Measurements from ENCODE around the gene ZFPM1.

Gene ZFPM1

DNA sequence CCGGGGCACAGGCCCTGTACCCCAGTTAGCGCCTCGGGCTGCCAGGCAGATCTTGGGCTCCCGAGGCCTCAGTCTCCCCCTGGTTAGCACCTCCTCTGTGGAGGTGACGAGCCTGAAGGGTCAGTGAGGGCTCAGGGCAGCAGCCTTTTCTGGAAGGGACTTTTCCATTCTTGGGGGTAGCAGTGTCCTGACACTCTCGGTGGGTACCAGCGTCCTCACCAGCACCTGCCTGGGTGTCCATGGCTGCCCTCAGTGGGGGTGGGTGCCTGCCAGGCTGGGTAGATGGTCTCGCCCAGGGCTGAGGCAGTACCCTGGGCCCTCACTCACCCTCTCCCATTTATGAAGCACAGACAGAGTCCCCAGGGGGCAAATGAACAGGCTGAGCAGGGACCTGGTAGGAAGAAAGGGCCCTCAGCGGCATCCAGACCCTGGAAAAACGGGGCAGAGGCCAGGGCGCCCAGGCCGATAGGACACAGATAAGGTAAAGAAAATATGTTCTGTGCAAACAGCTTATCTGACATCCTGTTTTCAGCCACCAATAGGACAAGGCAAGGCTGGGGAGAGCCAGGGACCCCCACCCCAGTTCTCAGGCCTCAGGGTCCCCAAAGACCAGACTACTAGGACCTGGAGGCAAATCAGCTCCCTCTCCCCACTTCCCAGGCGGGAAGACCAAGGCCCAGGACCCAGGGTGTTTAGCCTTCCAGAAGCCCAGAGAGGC lies 50.9 kb downstream of the ZFPM1 start:
- Histone ChIP-seq H3K4me3 (ENCODE audit: extremely low read depth, insufficient read depth, low read length, poor library complexity, severe bottlenecking) (no peak overlapping the region), H3K9me3 (ENCODE audit: control insufficient read depth, low read length) (no peaks in the 10 kb centered on the region), H3K36me3 (ENCODE audit: control insufficient read depth, insufficient read depth, low read length) (peaks cover 6% of the 10 kb centered on the region), H3K4me1 (ENCODE audit: control insufficient read depth, insufficient read depth, low read length, poor library complexity, severe bottlenecking) (peaks cover 5% of the 10 kb centered on the region), H3K27ac (ENCODE audit: low read depth, low read length, severe bottlenecking) (no peak overlapping the region)
- 91 to 93% methylated on average over 9 to 12 of the region's 13 CpGs for WGBS, 2 experiments (ENCODE audit: insufficient coverage in 2 of 2)

DNA sequence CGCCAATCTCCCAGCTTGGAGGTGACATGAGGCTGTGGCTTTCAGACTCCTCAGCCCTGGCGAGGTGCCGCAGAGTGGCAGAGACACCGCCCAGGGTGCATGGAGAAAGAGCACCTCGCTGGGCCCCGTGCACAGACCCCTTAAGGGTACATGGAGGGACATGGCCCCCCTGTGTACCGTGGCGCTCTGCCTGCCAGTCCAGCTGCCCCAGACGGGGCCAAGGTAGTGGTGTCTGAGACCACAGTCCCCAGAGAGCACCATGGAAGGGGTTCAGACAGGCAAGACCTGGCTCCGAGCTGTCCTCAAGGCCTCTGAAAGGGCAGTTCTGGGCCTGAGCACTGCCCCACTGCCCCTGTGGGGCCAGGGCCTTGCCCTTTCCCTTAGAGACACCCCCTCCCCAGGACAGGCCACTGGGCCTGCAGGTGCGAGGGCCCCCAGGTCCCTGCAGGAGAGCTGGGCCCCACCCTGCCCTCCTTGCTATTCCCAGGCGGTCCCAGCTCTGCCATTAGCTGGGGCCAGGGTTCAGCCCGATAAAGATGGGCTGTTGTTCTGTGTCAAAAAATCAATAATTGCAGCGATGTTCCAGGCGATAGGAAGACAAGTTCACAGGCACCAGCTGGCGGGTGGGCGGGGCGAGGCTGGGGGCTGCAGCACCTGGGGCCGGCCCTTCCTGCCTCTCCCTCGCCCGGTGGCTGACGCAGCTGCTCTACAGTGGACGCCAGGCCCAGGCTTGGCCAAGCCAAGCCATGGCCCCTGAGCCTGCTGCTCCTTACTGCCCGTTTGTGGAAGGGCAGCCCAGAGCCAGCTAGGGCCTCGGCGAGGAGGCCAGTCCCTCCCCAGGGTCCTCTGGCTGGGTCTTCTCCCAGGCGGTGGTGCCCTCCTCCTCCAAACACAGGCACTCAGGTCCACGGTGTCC lies 51.7 kb downstream of the ZFPM1 start:
- H3K36me3 ChIP-seq (ENCODE audit: control insufficient read depth, insufficient read depth, low read length) = peaks cover 6% of the 10 kb centered on the region
- no peaks in the 10 kb centered on the region for H3K9me3 ChIP-seq (ENCODE audit: control insufficient read depth, low read length)
- H3K4me3 ChIP-seq (ENCODE audit: extremely low read depth, insufficient read depth, low read length, poor library complexity, severe bottlenecking) = no peak overlapping the region
- WGBS, 2 experiments (ENCODE audit: insufficient coverage in 2 of 2) = 90 to 93% methylated on average over 27 of the region's 28 CpGs
- H3K4me1 ChIP-seq (ENCODE audit: control insufficient read depth, insufficient read depth, low read length, poor library complexity, severe bottlenecking) = peaks cover under 1% of the 10 kb centered on the region
- H3K27ac ChIP-seq (ENCODE audit: low read depth, low read length, severe bottlenecking) = no peak overlapping the region

DNA sequence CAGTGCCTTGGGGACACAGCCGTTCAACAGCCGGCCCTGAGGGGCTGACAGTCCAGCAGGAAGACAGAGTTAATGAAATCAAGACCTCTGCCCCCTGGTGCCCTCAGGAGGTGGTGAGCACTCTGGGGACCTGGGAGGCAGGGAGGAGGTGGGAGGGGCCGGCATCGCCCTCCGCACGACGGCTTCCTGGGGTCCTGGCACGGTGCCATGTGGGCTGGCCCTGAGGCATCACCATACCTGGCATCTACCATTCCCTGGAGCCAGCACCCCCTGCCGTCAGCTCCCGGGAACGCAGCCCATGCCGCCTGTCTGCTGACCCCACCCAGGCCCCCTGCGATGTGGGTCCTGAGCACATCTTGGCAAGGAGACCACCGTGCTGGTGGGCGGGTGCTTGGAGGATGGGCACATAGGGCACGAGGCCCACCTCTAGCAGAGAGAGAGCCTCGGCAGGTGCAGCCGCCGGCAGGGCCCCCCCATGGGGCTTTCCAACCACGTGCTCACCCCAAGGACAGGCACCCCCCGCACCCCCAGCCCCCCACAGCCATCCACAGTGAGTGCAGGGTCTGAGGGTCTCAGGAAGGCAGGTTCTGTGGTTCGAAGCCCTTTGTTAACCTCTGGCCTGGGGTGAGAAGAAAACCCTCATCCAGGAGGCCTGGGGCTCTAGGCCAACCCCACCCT lies 52.5 kb downstream of the ZFPM1 start:
- Histone ChIP-seq H3K4me3 (ENCODE audit: extremely low read depth, insufficient read depth, low read length, poor library complexity, severe bottlenecking) (no peak overlapping the region), H3K9me3 (ENCODE audit: control insufficient read depth, low read length) (no peaks in the 10 kb centered on the region), H3K4me1 (ENCODE audit: control insufficient read depth, insufficient read depth, low read length, poor library complexity, severe bottlenecking) (no peaks in the 10 kb centered on the region), H3K36me3 (ENCODE audit: control insufficient read depth, insufficient read depth, low read length) (peaks cover 6% of the 10 kb centered on the region), H3K27ac (ENCODE audit: low read depth, low read length, severe bottlenecking) (no peak overlapping the region)
- 88 to 94% methylated on average over 10 to 14 of the region's 22 CpGs for WGBS, 2 experiments (ENCODE audit: insufficient coverage in 2 of 2)

GRCh38 chr16:88506723-88507122 lies 53.6 kb downstream of the ZFPM1 start:
- Histone ChIP-seq H3K4me1 (ENCODE audit: control insufficient read depth, insufficient read depth, low read length, poor library complexity, severe bottlenecking) (no peaks in the 10 kb centered on the region), H3K36me3 (ENCODE audit: control insufficient read depth, insufficient read depth, low read length) (peaks cover 6% of the 10 kb centered on the region), H3K27ac (ENCODE audit: low read depth, low read length, severe bottlenecking) (no peak overlapping the region), H3K9me3 (ENCODE audit: control insufficient read depth, low read length) (no peaks in the 10 kb centered on the region), H3K4me3 (ENCODE audit: extremely low read depth, insufficient read depth, low read length, poor library complexity, severe bottlenecking) (no peak overlapping the region)
- 95 to 98% methylated on average over 20 to 21 of the region's 21 CpGs for WGBS, 2 experiments (ENCODE audit: insufficient coverage in 2 of 2)

DNA sequence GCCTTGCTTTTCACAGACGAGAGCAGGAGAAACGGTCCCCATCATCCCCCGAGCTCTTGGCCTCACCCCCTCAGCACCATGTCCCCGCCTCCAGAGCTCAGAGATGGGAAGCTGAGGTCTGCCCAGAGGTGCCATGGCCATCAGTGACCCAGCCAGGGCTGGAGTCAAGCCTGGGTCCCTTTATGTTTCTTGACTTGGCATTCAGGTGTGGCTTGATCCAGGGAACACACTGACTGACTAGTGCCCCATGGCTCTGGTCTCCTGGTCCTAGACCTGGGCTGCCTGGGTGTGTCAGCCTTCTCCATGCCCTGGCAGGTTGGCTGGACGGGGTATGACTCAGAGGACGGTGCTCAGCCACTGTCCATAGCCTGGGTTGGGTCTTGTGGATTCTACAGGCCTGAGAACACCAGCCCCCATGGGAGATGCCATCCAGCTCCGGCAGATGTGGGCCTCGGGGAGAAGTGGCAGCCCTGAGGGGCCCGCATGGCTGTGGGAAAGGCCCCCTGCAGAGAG lies 54.2 kb downstream of the ZFPM1 start:
- 82 to 92% methylated on average over 6 to 9 of the region's 9 CpGs for WGBS, 2 experiments (ENCODE audit: insufficient coverage in 2 of 2)
- Histone ChIP-seq H3K36me3 (ENCODE audit: control insufficient read depth, insufficient read depth, low read length) (peaks cover 6% of the 10 kb centered on the region), H3K27ac (ENCODE audit: low read depth, low read length, severe bottlenecking) (no peak overlapping the region), H3K9me3 (ENCODE audit: control insufficient read depth, low read length) (no peaks in the 10 kb centered on the region), H3K4me3 (ENCODE audit: extremely low read depth, insufficient read depth, low read length, poor library complexity, severe bottlenecking) (no peak overlapping the region), H3K4me1 (ENCODE audit: control insufficient read depth, insufficient read depth, low read length, poor library complexity, severe bottlenecking) (no peaks in the 10 kb centered on the region)

GRCh38 chr16:88508376-88508867 lies 55.3 kb downstream of the ZFPM1 start:
- Histone ChIP-seq H3K27ac (ENCODE audit: low read depth, low read length, severe bottlenecking) (no peak overlapping the region), H3K9me3 (ENCODE audit: control insufficient read depth, low read length) (no peaks in the 10 kb centered on the region), H3K4me1 (ENCODE audit: control insufficient read depth, insufficient read depth, low read length, poor library complexity, severe bottlenecking) (no peaks in the 10 kb centered on the region), H3K4me3 (ENCODE audit: extremely low read depth, insufficient read depth, low read length, poor library complexity, severe bottlenecking) (no peak overlapping the region), H3K36me3 (ENCODE audit: control insufficient read depth, insufficient read depth, low read length) (peaks cover 6% of the 10 kb centered on the region)
- 92 to 96% methylated on average over 10 to 11 of the region's 13 CpGs for WGBS, 2 experiments (ENCODE audit: insufficient coverage in 2 of 2)

DNA sequence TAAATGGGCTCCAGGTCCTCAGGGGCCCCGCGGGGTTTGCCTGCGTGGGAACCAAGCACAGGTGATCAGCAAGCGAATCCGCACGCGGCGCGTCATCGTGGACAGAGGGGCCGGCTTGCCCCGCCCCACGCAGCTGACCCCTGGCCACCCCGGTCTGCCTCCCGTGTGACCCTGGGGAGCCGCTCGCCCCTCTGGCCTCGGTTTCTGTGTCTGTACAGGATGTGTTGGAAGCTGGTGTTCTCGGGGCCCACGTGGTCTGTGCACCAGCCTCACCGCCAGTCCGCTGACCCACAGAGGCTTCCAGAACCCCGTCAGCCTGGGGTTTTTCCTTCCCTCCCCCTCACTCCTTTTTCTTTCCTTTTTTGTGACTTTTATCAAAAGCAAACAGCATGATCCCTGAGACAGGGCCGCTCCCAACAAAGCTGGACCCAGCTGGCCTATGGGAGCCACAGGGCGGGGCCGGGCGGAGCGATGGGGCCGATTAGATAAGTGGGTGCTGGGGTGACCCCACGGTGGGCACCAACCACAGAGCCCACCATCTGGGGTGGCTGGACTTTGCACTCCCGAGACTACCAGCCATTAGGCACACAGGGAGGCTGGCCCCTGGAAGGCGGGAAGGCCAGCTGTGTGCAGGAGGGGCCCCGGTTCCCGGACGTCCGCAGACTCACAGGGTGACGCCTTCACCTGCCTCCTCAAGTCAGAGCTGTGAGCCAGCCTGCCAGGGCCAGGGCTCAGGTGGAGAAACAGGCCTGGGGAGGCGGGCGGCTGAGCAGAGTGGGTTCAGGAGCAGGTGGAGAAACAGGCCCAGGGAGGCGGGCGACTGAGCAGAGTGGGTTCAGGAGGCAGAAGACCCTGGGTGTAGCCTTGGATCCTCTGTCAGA lies 56.0 kb downstream of the ZFPM1 start:
- 90 to 92% methylated on average over 34 to 38 of the region's 41 CpGs for WGBS, 2 experiments (ENCODE audit: insufficient coverage in 2 of 2)
- no peak overlapping the region for H3K4me3 ChIP-seq (ENCODE audit: extremely low read depth, insufficient read depth, low read length, poor library complexity, severe bottlenecking)
- H3K4me1 ChIP-seq (ENCODE audit: control insufficient read depth, insufficient read depth, low read length, poor library complexity, severe bottlenecking) = no peaks in the 10 kb centered on the region
- H3K9me3 ChIP-seq (ENCODE audit: control insufficient read depth, low read length) = no peaks in the 10 kb centered on the region
- peaks cover 6% of the 10 kb centered on the region for H3K36me3 ChIP-seq (ENCODE audit: control insufficient read depth, insufficient read depth, low read length)
- H3K27ac ChIP-seq (ENCODE audit: low read depth, low read length, severe bottlenecking) = no peak overlapping the region

- 90 to 98% methylated on average over 12 of the region's 12 CpGs for WGBS, 2 experiments (ENCODE audit: insufficient coverage in 2 of 2)
- Histone ChIP-seq H3K36me3 (ENCODE audit: control insufficient read depth, insufficient read depth, low read length) (peaks cover 6% of the 10 kb centered on the region), H3K27ac (ENCODE audit: low read depth, low read length, severe bottlenecking) (no peak overlapping the region), H3K4me1 (ENCODE audit: control insufficient read depth, insufficient read depth, low read length, poor library complexity, severe bottlenecking) (no peaks in the 10 kb centered on the region), H3K4me3 (ENCODE audit: extremely low read depth, insufficient read depth, low read length, poor library complexity, severe bottlenecking) (no peak overlapping the region), H3K9me3 (ENCODE audit: control insufficient read depth, low read length) (no peaks in the 10 kb centered on the region)
Measured at GRCh38 chr16:88509749-88510069, 56.6 kb downstream of the ZFPM1 start.

GRCh38 chr16:88510091-88510994 lies 57.3 kb downstream of the ZFPM1 start:
- Histone ChIP-seq H3K4me3 (ENCODE audit: extremely low read depth, insufficient read depth, low read length, poor library complexity, severe bottlenecking) (no peak overlapping the region), H3K36me3 (ENCODE audit: control insufficient read depth, insufficient read depth, low read length) (peaks cover 10% of the 10 kb centered on the region), H3K9me3 (ENCODE audit: control insufficient read depth, low read length) (no peaks in the 10 kb centered on the region), H3K4me1 (ENCODE audit: control insufficient read depth, insufficient read depth, low read length, poor library complexity, severe bottlenecking) (no peaks in the 10 kb centered on the region), H3K27ac (ENCODE audit: low read depth, low read length, severe bottlenecking) (no peak overlapping the region)
- 88 to 91% methylated on average over 19 to 25 of the region's 26 CpGs for WGBS, 2 experiments (ENCODE audit: insufficient coverage in 2 of 2)

Data from mesodermal cell (in vitro differentiated cells).